Measurements from ENCODE around the gene ISCA1.

- TF ChIP-seq TAF1 (IDR thresholded peaks at IDR 0.05; ENCODE audit: borderline replicate concordance, low read depth, low read length) (no peak), POLR2A (IDR thresholded peaks at IDR 0.05; ENCODE audit: low read depth, low read length) (no peak)
Observed at GRCh38 chr9:86328156-86328555, 45.8 kb upstream of the ISCA1 start.
